ENCODE measurements around the gene BPIFB2. TPM values are rescaled to one million over a fixed set of nuclear protein-coding genes. Genes with fewer than 3 reads are reported as not detected.

The BPIFB2 gene
- total RNA-seq, 1 experiment from 2014 or later, result 0.15 TPM

- H3K79me2 ChIP-seq (ENCODE audit: insufficient read depth, low read length), result no peaks in the 10 kb centered on the region
- RAD21 ChIA-PET (ENCODE audit: low non-redundant PET in 1 of 2, low total read pairs in 2 of 2, uncharacterized antibody in 2 of 2, unreplicated experiment in 2 of 2), result no interaction called here
- CTCF ChIA-PET, result no interaction called here
Measured at GRCh38 chr20:32958574-32958973, 48.9 kb upstream of the BPIFB2 start.

GRCh38 chr20:32959351-32960221 lies 47.9 kb upstream of the BPIFB2 start:
- RAD21 ChIA-PET (ENCODE audit: low non-redundant PET in 1 of 2, low total read pairs in 2 of 2, uncharacterized antibody in 2 of 2, unreplicated experiment in 2 of 2), result no interaction called here
- POLR2A ChIA-PET, result no interaction called here
- ATAC-seq, result no peak

More at GRCh38 chr20:32958574-32958973, 48.9 kb upstream of the BPIFB2 start:
- H3K4me2 ChIP-seq (ENCODE audit: low read length), result no peak overlapping the region
- POLR2A ChIA-PET, result no interaction called here
- no peaks in the 10 kb centered on the region for H3K36me3 ChIP-seq (ENCODE audit: control insufficient read depth in 1 of 2, insufficient read depth in 2 of 2, low read length in 2 of 2)
- no peak for DNase-seq (ENCODE audit: low read depth, low spot score)
- no peak for ATAC-seq
- H2AFZ ChIP-seq (ENCODE audit: low read depth, low read length, poor library complexity, severe bottlenecking), result no peak overlapping the region
- peaks cover 6 to 25% of the 10 kb centered on the region in 2 experiments; a peak in 3 of 4 replicates for H3K9me3 ChIP-seq (ENCODE audit: control insufficient read depth in 1 of 2, insufficient read depth in 1 of 2, low read depth in 1 of 2, low read length in 2 of 2)
- BruUV-seq (replicated peaks), result no TSS peak
- H3K4me1 ChIP-seq (ENCODE audit: control insufficient read depth in 1 of 2, insufficient read depth in 2 of 2, low read length in 2 of 2), result no peaks in the 10 kb centered on the region
- H3K9me2 ChIP-seq (ENCODE audit: insufficient read depth), result no peaks in the 10 kb centered on the region
- H3K27me3 ChIP-seq (ENCODE audit: insufficient read depth, low read length), result no peaks in the 10 kb centered on the region
- no peak for TF ChIP-seq SRF (IDR thresholded peaks at IDR 0.05; ENCODE audit: low read depth)
- intact Hi-C loops (cut with micrococcal nuclease), result no loop called here
- no peaks in the 10 kb centered on the region for H4K20me1 ChIP-seq (ENCODE audit: insufficient read depth)
- no peak overlapping the region for H3K9ac ChIP-seq (ENCODE audit: low read length)
- H3K4me3 ChIP-seq (replicated peaks in 1 of 2; ENCODE audit: low read depth in 1 of 2, low read length in 2 of 2), result no peak overlapping the region
- H3K27ac ChIP-seq (ENCODE audit: low read depth, low read length), result no peak overlapping the region

More at GRCh38 chr20:32959351-32960221, 47.9 kb upstream of the BPIFB2 start:
- peaks cover 6 to 20% of the 10 kb centered on the region in 2 experiments; a peak in 3 of 4 replicates for H3K9me3 ChIP-seq (ENCODE audit: control insufficient read depth in 1 of 2, insufficient read depth in 1 of 2, low read depth in 1 of 2, low read length in 2 of 2)
- no peak overlapping the region for H3K4me3 ChIP-seq (replicated peaks in 1 of 2; ENCODE audit: low read depth in 1 of 2, low read length in 2 of 2)
- H3K27me3 ChIP-seq (ENCODE audit: insufficient read depth, low read length), result no peaks in the 10 kb centered on the region
- no peaks in the 10 kb centered on the region for H3K9me2 ChIP-seq (ENCODE audit: insufficient read depth)
- no peaks in the 10 kb centered on the region for H3K4me1 ChIP-seq (ENCODE audit: control insufficient read depth in 1 of 2, insufficient read depth in 2 of 2, low read length in 2 of 2)
- CTCF ChIA-PET, result no interaction called here
- H3K27ac ChIP-seq (ENCODE audit: low read depth, low read length), result no peak overlapping the region
- no peak overlapping the region for H3K4me2 ChIP-seq (ENCODE audit: low read length)
- no peak overlapping the region for H3K9ac ChIP-seq (ENCODE audit: low read length)
- no peaks in the 10 kb centered on the region for H3K36me3 ChIP-seq (ENCODE audit: control insufficient read depth in 1 of 2, insufficient read depth in 2 of 2, low read length in 2 of 2)
- DNase-seq (ENCODE audit: low read depth, low spot score), result no peak
- H4K20me1 ChIP-seq (ENCODE audit: insufficient read depth), result no peaks in the 10 kb centered on the region
- TF ChIP-seq MAX (IDR thresholded peaks at IDR 0.05) (no peak), ELF1 (IDR thresholded peaks at IDR 0.05; ENCODE audit: borderline replicate concordance, low read depth) (no peak), RAD21 (IDR thresholded peaks at IDR 0.05; ENCODE audit: low read depth) (no peak), EGR1 (IDR thresholded peaks at IDR 0.05; ENCODE audit: low read depth) (no peak), POLR2AphosphoS5 (IDR thresholded peaks at IDR 0.05; ENCODE audit: low read depth, low read length) (no peak), SP1 (IDR thresholded peaks at IDR 0.05; ENCODE audit: low read depth) (no peak), TCF7L2 (IDR thresholded peaks at IDR 0.05; ENCODE audit: borderline replicate concordance, extremely low read depth, insufficient read depth, insufficient read length) (no peak), ZBTB33 (IDR thresholded peaks at IDR 0.05; ENCODE audit: extremely low read depth, insufficient replicate concordance, low read length) (no peak), SRF (IDR thresholded peaks at IDR 0.05; ENCODE audit: low read depth) (no peak), FOSL1 (IDR thresholded peaks at IDR 0.05; ENCODE audit: low read depth) (no peak), CBX3 (IDR thresholded peaks at IDR 0.05; ENCODE audit: low read depth) (no peak), ATF3 (IDR thresholded peaks at IDR 0.05) (no peak)
- intact Hi-C loops (cut with micrococcal nuclease), result no loop called here
- BruUV-seq (replicated peaks), result no TSS peak
- H2AFZ ChIP-seq (ENCODE audit: low read depth, low read length, poor library complexity, severe bottlenecking), result no peak overlapping the region
- H3K79me2 ChIP-seq (ENCODE audit: insufficient read depth, low read length), result no peaks in the 10 kb centered on the region

Data from HCT116 (cell line).